ENCODE data around the gene USP26.

Gene USP26

GRCh38 chrX:133056341-133056740 lies 40.6 kb downstream of the USP26 start:
- no peak for TF ChIP-seq EZH2phosphoT487 (IDR thresholded peaks at IDR 0.05; ENCODE audit: low read depth)
- TF ChIP-seq, protein P1, sequence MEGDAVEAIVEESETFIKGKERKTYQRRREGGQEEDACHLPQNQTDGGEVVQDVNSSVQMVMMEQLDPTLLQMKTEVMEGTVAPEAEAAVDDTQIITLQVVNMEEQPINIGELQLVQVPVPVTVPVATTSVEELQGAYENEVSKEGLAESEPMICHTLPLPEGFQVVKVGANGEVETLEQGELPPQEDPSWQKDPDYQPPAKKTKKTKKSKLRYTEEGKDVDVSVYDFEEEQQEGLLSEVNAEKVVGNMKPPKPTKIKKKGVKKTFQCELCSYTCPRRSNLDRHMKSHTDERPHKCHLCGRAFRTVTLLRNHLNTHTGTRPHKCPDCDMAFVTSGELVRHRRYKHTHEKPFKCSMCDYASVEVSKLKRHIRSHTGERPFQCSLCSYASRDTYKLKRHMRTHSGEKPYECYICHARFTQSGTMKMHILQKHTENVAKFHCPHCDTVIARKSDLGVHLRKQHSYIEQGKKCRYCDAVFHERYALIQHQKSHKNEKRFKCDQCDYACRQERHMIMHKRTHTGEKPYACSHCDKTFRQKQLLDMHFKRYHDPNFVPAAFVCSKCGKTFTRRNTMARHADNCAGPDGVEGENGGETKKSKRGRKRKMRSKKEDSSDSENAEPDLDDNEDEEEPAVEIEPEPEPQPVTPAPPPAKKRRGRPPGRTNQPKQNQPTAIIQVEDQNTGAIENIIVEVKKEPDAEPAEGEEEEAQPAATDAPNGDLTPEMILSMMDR (IDR thresholded peaks at IDR 0.05; ENCODE audit: low read depth, low read length) = no peak
- Histone ChIP-seq H3K4me1 (ENCODE audit: low read length) (peaks cover 7% of the 10 kb centered on the region), H3K9me3 (ENCODE audit: insufficient read depth, low read length) (no peaks in the 10 kb centered on the region), H2AFZ (ENCODE audit: low read depth, low read length) (no peak overlapping the region), H3K27ac (ENCODE audit: low read length) (no peak overlapping the region), H3K4me3 (ENCODE audit: low read length) (no peak overlapping the region), H3K27me3 (ENCODE audit: low read depth, low read length) (no peaks in the 10 kb centered on the region), H3K36me3 (replicated peaks; ENCODE audit: low read depth, low read length) (no peaks in the 10 kb centered on the region), H4K20me1 (ENCODE audit: insufficient read depth, low read length) (no peaks in the 10 kb centered on the region), H3K9ac (ENCODE audit: low read length) (no peak overlapping the region), H3K4me2 (ENCODE audit: low read length) (no peak overlapping the region), H3K79me2 (ENCODE audit: low read length) (no peaks in the 10 kb centered on the region)

GRCh38 chrX:133054761-133055405 lies 42.0 kb downstream of the USP26 start:
- no peak overlapping the region for H3K9ac ChIP-seq (ENCODE audit: low read length)
- no peaks in the 10 kb centered on the region for H3K27me3 ChIP-seq (ENCODE audit: low read depth, low read length)
- H3K4me3 ChIP-seq (ENCODE audit: low read length) = no peak overlapping the region
- H4K20me1 ChIP-seq (ENCODE audit: insufficient read depth, low read length) = no peaks in the 10 kb centered on the region
- H2AFZ ChIP-seq (ENCODE audit: low read depth, low read length) = no peak overlapping the region
- H3K4me1 ChIP-seq (ENCODE audit: low read length) = peaks cover 7% of the 10 kb centered on the region
- no peaks in the 10 kb centered on the region for H3K79me2 ChIP-seq (ENCODE audit: low read length)
- TF ChIP-seq, protein P1 (IDR thresholded peaks at IDR 0.05; ENCODE audit: low read depth, low read length) = no peak
- no peak for TF ChIP-seq EZH2phosphoT487 (IDR thresholded peaks at IDR 0.05; ENCODE audit: low read depth)
- no peaks in the 10 kb centered on the region for H3K9me3 ChIP-seq (ENCODE audit: insufficient read depth, low read length)
- no peak overlapping the region for H3K27ac ChIP-seq (ENCODE audit: low read length)
- no peak overlapping the region for H3K4me2 ChIP-seq (ENCODE audit: low read length)
- H3K36me3 ChIP-seq (replicated peaks; ENCODE audit: low read depth, low read length) = no peaks in the 10 kb centered on the region

GRCh38 chrX:133053861-133054598 lies 42.9 kb downstream of the USP26 start:
- Histone ChIP-seq H3K9me3 (ENCODE audit: insufficient read depth, low read length) (no peaks in the 10 kb centered on the region), H3K4me3 (ENCODE audit: low read length) (no peak overlapping the region), H4K20me1 (ENCODE audit: insufficient read depth, low read length) (no peaks in the 10 kb centered on the region), H3K4me1 (ENCODE audit: low read length) (peaks cover 7% of the 10 kb centered on the region), H3K36me3 (replicated peaks; ENCODE audit: low read depth, low read length) (no peaks in the 10 kb centered on the region), H3K4me2 (ENCODE audit: low read length) (no peak overlapping the region), H3K27me3 (ENCODE audit: low read depth, low read length) (no peaks in the 10 kb centered on the region), H2AFZ (ENCODE audit: low read depth, low read length) (no peak overlapping the region), H3K79me2 (ENCODE audit: low read length) (no peaks in the 10 kb centered on the region), H3K9ac (ENCODE audit: low read length) (no peak overlapping the region), H3K27ac (ENCODE audit: low read length) (no peak overlapping the region)
- TF ChIP-seq EZH2phosphoT487 (IDR thresholded peaks at IDR 0.05; ENCODE audit: low read depth) = no peak
- TF ChIP-seq, protein P1 (IDR thresholded peaks at IDR 0.05; ENCODE audit: low read depth, low read length) = no peak

- no peaks in the 10 kb centered on the region for H3K79me2 ChIP-seq (ENCODE audit: low read length)
- H3K9ac ChIP-seq (ENCODE audit: low read length) = no peak overlapping the region
- H4K20me1 ChIP-seq (ENCODE audit: insufficient read depth, low read length) = no peaks in the 10 kb centered on the region
- no peaks in the 10 kb centered on the region for H3K27me3 ChIP-seq (ENCODE audit: low read depth, low read length)
- H3K36me3 ChIP-seq (replicated peaks; ENCODE audit: low read depth, low read length) = no peaks in the 10 kb centered on the region
- no peaks in the 10 kb centered on the region for H3K4me1 ChIP-seq (ENCODE audit: low read length)
- H3K27ac ChIP-seq (ENCODE audit: low read length) = no peak overlapping the region
- TF ChIP-seq EZH2phosphoT487 (IDR thresholded peaks at IDR 0.05; ENCODE audit: low read depth) = no peak
- TF ChIP-seq, protein P1 (IDR thresholded peaks at IDR 0.05; ENCODE audit: low read depth, low read length) = no peak
- H3K4me2 ChIP-seq (ENCODE audit: low read length) = no peak overlapping the region
- H2AFZ ChIP-seq (ENCODE audit: low read depth, low read length) = no peak overlapping the region
- no peaks in the 10 kb centered on the region for H3K9me3 ChIP-seq (ENCODE audit: insufficient read depth, low read length)
- H3K4me3 ChIP-seq (ENCODE audit: low read length) = no peak overlapping the region
Observed at GRCh38 chrX:133048751-133049150, 48.2 kb downstream of the USP26 start.

Data from OCI-LY3 (cell line).